GM19397 (cell line): ENCODE data around the gene RAD51B.

ENCODE experiments used
- ATAC-seq: cut with Tn5 transposase; IDR thresholded peaks from one replicate; pipeline ENCODE4 v1.9.1; 2021; ENCODE audit warnings: mild to moderate bottlenecking, moderate library complexity; ENCODE audit not compliant: unreplicated experiment

The RAD51B gene

GRCh38 chr14:68312884-68313610 lies 493.5 kb downstream of the RAD51B start:
- peak; percentile 88 for ATAC-seq

- ATAC-seq, result no peak
These were observed 495.1 kb downstream of the RAD51B start for GRCh38 chr14:68314642-68315041.

- ATAC-seq, result no peak
These were observed 495.5 kb downstream of the RAD51B start for GRCh38 chr14:68315081-68315480.

DNA sequence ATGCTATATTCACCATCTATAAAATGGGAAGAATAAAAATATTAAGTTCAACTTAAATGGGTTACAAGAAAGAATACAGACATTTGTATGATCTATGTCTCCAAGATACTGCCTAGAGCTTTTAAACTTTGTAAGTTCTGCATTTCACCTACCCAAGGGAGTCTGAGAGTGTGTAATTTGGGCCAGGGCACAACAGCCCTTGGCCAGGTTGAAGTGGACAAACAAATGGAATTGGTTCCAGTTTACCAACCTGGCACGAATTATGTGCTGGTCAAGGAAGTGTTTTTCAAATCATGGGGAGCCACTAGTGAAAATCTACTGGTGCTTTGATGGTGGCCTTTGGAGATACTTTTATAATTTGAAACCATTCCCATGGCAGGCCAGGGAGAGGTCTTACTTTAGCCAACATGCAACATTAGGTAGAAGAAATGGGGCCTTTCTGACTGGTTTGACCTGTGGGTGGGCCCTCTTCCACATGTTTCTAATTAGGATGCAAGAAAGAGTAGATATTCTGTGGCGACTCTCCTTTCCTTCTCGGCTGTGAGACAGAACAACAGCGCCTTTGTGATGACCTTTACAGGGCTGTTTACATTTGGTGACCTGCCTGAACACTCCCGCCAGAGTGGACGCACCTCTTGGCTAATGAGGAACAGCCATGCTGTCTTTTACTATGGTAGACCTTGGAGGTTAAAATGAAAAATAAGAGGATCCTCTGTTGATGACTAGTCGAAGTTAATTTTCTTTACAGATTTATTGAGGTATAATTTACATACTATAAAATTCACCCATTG lies 496.7 kb downstream of the RAD51B start:
- ATAC-seq, result no peak

DNA sequence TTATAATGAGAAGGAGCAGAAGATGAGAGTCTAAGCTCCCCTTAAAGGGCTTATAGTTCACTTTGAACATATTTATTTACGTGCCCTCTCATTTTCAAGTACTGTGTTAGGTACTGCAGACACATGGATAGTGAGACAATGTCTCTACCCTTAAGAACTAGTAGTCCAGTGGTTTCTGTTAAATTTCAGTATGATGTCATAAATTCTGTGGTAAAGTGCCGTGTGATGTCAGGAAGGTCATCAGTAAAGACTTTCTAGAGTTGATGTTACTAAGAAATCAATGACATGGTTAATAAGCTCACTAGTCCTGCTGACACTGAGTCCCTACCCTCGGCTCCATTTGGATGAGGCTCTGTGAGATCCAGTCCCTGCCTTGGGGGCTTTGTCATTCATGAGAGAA lies 497.7 kb downstream of the RAD51B start:
- no peak for ATAC-seq

DNA sequence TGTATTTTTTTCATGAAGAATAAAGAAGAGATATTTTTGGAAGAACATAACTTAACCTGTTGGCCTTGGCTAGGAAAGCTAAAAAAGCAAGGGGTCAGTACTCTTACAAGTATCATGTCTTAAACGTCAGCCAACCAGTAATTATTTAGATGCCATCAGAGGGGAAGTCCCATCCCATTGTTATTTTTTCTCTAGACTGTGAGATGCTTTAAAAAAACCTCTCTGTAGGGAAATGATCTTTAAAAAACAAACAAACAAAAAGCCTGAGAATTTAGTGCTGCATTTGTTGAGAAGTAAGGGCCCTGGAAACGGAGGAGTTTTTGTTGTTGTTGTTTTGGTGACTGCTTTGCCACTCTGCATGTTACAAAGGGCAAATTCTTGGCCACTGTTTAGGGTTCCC lies 499.2 kb downstream of the RAD51B start:
- ATAC-seq, result no peak

GRCh38 chr14:68320495-68320894 lies 500.9 kb downstream of the RAD51B start:
- ATAC-seq, result no peak

DNA sequence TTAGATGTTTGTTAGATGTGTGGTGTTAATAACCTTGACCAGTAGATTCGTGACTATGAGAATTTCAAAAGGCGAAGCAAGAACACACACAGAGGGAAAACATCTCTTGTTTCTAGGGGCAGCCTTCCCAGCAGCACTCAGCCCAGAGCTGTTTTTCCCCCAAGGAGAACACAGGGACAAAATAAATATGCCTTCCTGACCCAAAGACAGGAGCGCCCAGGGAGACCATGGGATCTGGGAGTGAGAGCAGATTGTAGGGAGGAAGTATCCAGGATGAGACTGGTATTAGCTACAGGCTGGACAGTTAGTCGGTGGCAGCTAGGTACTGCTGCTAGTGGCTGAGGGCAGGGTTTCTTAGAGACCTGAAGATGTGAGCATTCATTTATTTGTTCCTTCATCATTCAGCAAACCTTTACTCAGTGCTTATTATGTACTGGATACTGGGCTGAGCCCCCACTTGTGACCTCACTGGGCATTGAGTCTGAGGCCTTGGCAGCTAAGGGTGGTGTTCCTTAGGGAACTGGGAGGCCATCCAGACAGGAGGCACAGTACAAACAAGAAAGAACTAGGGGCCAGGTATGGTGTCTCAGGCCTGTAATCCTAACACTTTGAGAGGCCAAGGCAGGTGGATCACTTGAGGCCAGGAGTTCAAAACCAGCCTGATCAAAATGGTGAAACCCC lies 503.5 kb downstream of the RAD51B start:
- ATAC-seq, result no peak

DNA sequence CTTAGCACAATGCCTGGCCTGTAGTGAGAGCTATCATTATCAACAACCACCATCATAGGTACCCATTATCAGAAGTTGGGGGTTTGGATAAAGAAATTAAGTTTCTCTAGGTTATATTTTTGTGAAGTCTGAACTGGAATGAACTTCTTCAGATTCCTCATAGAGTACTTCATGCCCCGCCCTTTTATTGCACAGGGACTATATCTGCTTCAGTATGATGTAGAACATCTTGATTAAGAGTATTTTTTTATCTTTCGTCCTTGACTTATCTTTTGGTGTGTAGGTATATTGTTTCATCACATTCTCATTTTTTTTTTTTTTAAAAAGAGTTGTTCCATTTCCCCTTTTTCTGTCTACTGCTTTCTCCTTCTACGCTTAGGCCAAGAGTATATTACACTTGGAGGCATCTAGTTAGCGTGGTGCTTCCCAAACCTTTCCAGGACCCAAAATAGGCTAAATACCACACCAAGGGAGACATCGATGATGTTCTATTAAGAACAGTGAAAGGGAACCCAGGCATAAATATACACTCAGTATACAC lies 505.8 kb downstream of the RAD51B start:
- no peak for ATAC-seq

- ATAC-seq, result no peak
These were observed 507.7 kb downstream of the RAD51B start for GRCh38 chr14:68327231-68327630.

- no peak for ATAC-seq
These were observed 508.9 kb downstream of the RAD51B start for GRCh38 chr14:68328509-68328908.

DNA sequence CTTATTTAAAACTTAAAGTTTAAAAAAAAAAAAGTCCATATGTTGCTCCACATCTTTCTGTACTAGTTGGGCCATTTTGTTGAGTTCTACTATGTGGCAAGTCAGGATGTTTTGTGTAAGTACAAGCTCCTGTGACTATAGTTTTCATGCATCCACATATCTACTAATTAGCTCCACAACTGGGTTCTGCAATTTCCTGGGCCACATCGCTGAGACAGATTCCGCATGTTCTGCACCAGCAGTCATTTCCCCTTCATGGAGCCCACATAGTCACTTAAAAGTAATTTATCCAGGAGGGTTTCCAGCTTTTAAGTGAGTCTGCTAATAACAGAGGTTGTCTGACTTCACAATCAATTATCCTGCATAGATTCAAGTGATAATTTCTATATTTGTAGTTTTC lies 511.8 kb downstream of the RAD51B start:
- ATAC-seq, result no peak

GRCh38 chr14:68331991-68332390 lies 512.4 kb downstream of the RAD51B start:
- no peak for ATAC-seq

- no peak for ATAC-seq
These were observed 513.7 kb downstream of the RAD51B start for GRCh38 chr14:68333262-68333661.

DNA sequence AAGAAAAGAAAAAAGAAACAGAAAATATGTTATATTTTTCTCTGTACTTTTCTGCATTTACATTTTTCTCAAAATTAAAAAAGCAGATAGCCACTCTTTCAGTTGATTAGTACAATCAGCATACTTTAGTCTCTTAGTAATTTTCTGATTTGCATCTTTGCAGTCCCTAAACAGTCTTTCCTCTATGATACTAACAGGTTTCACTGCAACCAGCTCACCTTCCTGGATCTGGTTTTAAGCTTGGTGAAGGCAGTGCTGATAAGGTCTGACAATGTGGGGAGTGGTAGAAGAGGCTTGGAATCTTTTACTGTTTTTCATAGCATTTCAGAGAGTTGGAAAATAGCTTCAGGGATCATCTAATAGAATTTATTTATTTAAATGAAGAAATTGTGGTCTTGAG lies 515.7 kb downstream of the RAD51B start:
- no peak for ATAC-seq

- ATAC-seq, result no peak
These were observed 516.6 kb downstream of the RAD51B start for GRCh38 chr14:68336165-68336564.

GRCh38 chr14:68337279-68337678 lies 517.7 kb downstream of the RAD51B start:
- ATAC-seq, result no peak

GRCh38 chr14:68340262-68340661 lies 520.7 kb downstream of the RAD51B start:
- ATAC-seq, result no peak

GRCh38 chr14:68341411-68342212 lies 522.0 kb downstream of the RAD51B start:
- ATAC-seq, result peak; percentile 62

DNA sequence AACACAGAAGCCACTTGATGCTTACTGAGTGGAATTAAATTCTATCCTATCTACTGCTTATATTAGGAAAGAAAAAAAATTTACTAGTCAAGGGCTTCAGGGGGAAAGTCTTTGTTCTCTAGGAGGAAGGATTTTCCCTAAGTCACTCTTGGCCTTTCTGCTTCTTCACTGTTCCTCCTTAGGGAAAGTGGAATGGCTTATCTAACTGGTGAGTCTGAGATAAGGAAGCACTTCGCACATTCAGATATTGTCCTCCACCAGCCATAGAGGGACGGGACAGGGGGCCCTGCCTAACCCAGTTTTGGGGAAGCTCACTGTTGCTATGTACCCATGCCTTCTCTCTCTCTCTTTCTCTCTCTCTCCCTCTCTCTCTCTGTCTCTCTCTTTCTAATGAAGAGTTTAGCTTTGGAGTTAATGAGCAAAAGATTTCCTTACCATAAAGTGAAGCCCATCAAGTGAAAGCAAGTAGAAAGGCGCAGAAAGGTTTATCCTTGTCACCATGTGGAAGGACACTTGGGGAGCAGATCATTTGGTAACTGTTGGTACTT lies 522.7 kb downstream of the RAD51B start:
- no peak for ATAC-seq
